ENCODE results near the gene ZRANB3. TPM values are rescaled to one million over a fixed set of nuclear protein-coding genes. Genes with fewer than 3 reads are reported as not detected.

The ZRANB3 gene
- total RNA-seq, 4 donors from 2014 or later, result 4.8 to 9.3 (median 5.5) TPM

- WGBS, 2 donors, result 93 to 97% methylated on average over 6 of the region's 6 CpGs
- DNase-seq (ENCODE audit: low spot score in 2 of 2), result no peak
- Histone ChIP-seq H3K9me3 (peaks cover 0 to 13% (median 0%) of the 10 kb centered on the region in 4 donors), H3K36me3 (peaks cover 0 to 88% (median 0%) of the 10 kb centered on the region in 3 donors), H3K27me3 (no peaks in the 10 kb centered on the region), H3K4me1 (no peaks in the 10 kb centered on the region), H3K4me3 (no peak overlapping the region), H3K27ac (no peak overlapping the region)
- no peak for TF ChIP-seq POLR2A (IDR thresholded peaks at IDR 0.05)
- TF ChIP-seq EP300 (IDR thresholded peaks at IDR 0.05), result no peak
- TF ChIP-seq CTCF (IDR thresholded peaks at IDR 0.05), result no peak
Measured at GRCh38 chr2:135174810-135175093, 356.3 kb downstream of the ZRANB3 start.

- Histone ChIP-seq H3K4me3 (no peak overlapping the region), H3K9me3 (peaks cover 0 to 13% (median 0%) of the 10 kb centered on the region in 4 donors), H3K27ac (no peak overlapping the region), H3K27me3 (no peaks in the 10 kb centered on the region), H3K4me1 (no peaks in the 10 kb centered on the region), H3K36me3 (peaks cover 0 to 93% (median 4%) of the 10 kb centered on the region in 3 donors)
- no peak for DNase-seq (ENCODE audit: low spot score in 2 of 2)
- TF ChIP-seq POLR2A (IDR thresholded peaks at IDR 0.05) (no peak), EP300 (IDR thresholded peaks at IDR 0.05) (no peak), CTCF (IDR thresholded peaks at IDR 0.05) (no peak)
- WGBS, 2 donors, result 82 to 92% methylated on average over 9 of the region's 9 CpGs
Measured at GRCh38 chr2:135174049-135174809, 356.8 kb downstream of the ZRANB3 start.

GRCh38 chr2:135169900-135170753 is 360.9 kb downstream of the ZRANB3 start:
- Histone ChIP-seq H3K4me1 (no peaks in the 10 kb centered on the region), H3K27ac (no peak overlapping the region), H3K4me3 (no peak overlapping the region), H3K36me3 (peaks cover 0 to 96% (median 8%) of the 10 kb centered on the region in 3 donors), H3K9me3 (no peaks in the 10 kb centered on the region), H3K27me3 (no peaks in the 10 kb centered on the region)
- 77 to 87% methylated on average over 11 of the region's 11 CpGs for WGBS, 2 donors
- TF ChIP-seq EP300 (IDR thresholded peaks at IDR 0.05), result no peak
- no peak for TF ChIP-seq CTCF (IDR thresholded peaks at IDR 0.05)
- no peak for TF ChIP-seq POLR2A (IDR thresholded peaks at IDR 0.05)
- no peak for DNase-seq (ENCODE audit: low spot score in 2 of 2)

- no peak overlapping the region for H3K4me3 ChIP-seq
- H3K36me3 ChIP-seq, result peaks cover 0 to 96% (median 8%) of the 10 kb centered on the region in 3 donors
- no peaks in the 10 kb centered on the region for H3K4me1 ChIP-seq
- H3K27ac ChIP-seq, result no peak overlapping the region
- H3K9me3 ChIP-seq, result no peaks in the 10 kb centered on the region
- DNase-seq (ENCODE audit: low spot score in 2 of 2), result no peak
- TF ChIP-seq POLR2A (IDR thresholded peaks at IDR 0.05), result no peak
- TF ChIP-seq EP300 (IDR thresholded peaks at IDR 0.05), result no peak
- no peak for TF ChIP-seq CTCF (IDR thresholded peaks at IDR 0.05)
- WGBS, 2 donors, result 85 to 88% methylated on average over 11 of the region's 11 CpGs
- H3K27me3 ChIP-seq, result no peaks in the 10 kb centered on the region
Measured at GRCh38 chr2:135168204-135168856, 362.7 kb downstream of the ZRANB3 start.

Measured in tibial nerve (tissue), 4 donors.